ENCODE data around the gene SELENOV.

The SELENOV gene

DNA sequence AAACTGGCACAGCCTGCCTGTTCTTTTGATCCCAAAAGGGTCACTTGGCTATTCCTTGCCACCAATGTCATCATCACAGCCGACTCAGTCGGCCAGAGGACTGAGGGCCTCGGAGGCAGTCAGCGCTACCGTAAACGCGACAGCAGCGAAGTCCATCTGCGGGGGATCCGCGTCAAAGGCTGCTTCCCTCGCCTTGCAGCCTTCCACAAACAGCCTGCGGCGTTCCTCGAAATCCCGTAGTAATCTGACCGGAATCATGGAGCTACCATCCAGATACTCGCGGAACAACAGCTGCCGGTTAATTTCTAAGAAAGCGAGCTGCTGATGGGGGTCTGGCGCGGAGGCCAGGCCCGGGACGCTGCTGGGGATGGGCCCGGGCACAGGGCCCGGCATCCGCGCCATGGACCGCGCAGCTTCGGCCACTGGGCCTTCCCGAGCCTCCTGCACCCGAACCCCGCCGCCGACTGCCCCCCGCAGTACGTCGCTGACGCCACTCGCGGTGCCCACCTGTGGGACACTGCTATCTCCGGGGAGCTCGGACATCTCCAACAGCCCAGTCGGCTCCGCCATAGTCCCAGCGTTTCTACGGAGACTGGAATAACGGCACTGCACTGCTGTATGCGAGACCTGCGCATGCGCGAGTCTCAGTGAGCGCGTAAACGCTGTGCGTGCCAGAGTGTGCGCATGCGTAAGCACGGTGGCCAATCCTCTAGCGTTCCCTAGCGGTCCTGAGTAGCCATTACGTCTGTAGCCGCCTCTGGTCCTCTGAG, 17.5 kb downstream of the SELENOV start, which contains the start of gene EID2B (continued):
- TF ChIP-seq ZNF37A (tag by site-specific recombination; IDR thresholded peaks at IDR 0.05) (peak; percentile 60; the same call in 1 of the 2 replicates), HOXD13 (CRISPR knock-in tag; IDR thresholded peaks at IDR 0.05; ENCODE audit: borderline replicate concordance) (no peak), ZNF785 (tag by site-specific recombination; IDR thresholded peaks at IDR 0.05) (0 out of 2 replicates have a peak, but pooled peaks have one; percentile 35), ZNF677 (tag by site-specific recombination; IDR thresholded peaks at IDR 0.05) (no peak), ZNF16 (tag by site-specific recombination; IDR thresholded peaks at IDR 0.05; ENCODE audit: low read depth) (0 out of 2 replicates have a peak, but pooled peaks have one; percentile 48), ZSCAN30 (tag by site-specific recombination; IDR thresholded peaks at IDR 0.05) (peak; percentile 93), ZNF660 (tag by site-specific recombination; IDR thresholded peaks at IDR 0.05) (peak; percentile 88), ZNF571 (tag by site-specific recombination; IDR thresholded peaks at IDR 0.05) (no peak), SCRT1 (tag by site-specific recombination; IDR thresholded peaks at IDR 0.05; ENCODE audit: borderline replicate concordance) (peak; percentile 97), REPIN1 (tag by site-specific recombination; IDR thresholded peaks at IDR 0.05; ENCODE audit: low read depth) (peak; percentile 97; the same call in 1 of the 2 replicates), GLIS1 (tag by site-specific recombination; IDR thresholded peaks at IDR 0.05) (peak; percentile 70), HOXA7 (CRISPR knock-in tag; IDR thresholded peaks at IDR 0.05; ENCODE audit: borderline replicate concordance) (no peak), ZNF629 (tag by site-specific recombination; IDR thresholded peaks at IDR 0.05) (peak; percentile 55; the same call in 1 of the 2 replicates), GLI2 (tag by site-specific recombination; IDR thresholded peaks at IDR 0.05; ENCODE audit: borderline replicate concordance, low read depth) (no peak), ZNF549 (tag by site-specific recombination; IDR thresholded peaks at IDR 0.05) (no peak), ZNF132 (tag by site-specific recombination; IDR thresholded peaks at IDR 0.05; ENCODE audit: borderline replicate concordance) (no peak), MZF1 (tag by site-specific recombination; IDR thresholded peaks at IDR 0.05; ENCODE audit: borderline replicate concordance) (peak; percentile 100), ZNF521 (tag by site-specific recombination; IDR thresholded peaks at IDR 0.05) (no peak), GFI1B (tag by site-specific recombination; IDR thresholded peaks at IDR 0.05) (0 out of 2 replicates have a peak, but pooled peaks have one; percentile 3), ZBTB17 (tag by site-specific recombination; IDR thresholded peaks at IDR 0.05) (peak; percentile 92), ZNF473 (tag by site-specific recombination; IDR thresholded peaks at IDR 0.05) (no peak), KLF10 (tag by site-specific recombination; IDR thresholded peaks at IDR 0.05) (peak; percentile 33; the same call in 1 of the 2 replicates), ZBTB21 (tag by site-specific recombination; IDR thresholded peaks at IDR 0.05) (no peak), TRIM28 (IDR thresholded peaks at IDR 0.05; ENCODE audit: borderline replicate concordance, low read length) (no peak; the same call in 1 of the 2 replicates), SP7 (tag by site-specific recombination; IDR thresholded peaks at IDR 0.05) (peak; percentile 83)
- TF ChIP-seq, protein P1, sequence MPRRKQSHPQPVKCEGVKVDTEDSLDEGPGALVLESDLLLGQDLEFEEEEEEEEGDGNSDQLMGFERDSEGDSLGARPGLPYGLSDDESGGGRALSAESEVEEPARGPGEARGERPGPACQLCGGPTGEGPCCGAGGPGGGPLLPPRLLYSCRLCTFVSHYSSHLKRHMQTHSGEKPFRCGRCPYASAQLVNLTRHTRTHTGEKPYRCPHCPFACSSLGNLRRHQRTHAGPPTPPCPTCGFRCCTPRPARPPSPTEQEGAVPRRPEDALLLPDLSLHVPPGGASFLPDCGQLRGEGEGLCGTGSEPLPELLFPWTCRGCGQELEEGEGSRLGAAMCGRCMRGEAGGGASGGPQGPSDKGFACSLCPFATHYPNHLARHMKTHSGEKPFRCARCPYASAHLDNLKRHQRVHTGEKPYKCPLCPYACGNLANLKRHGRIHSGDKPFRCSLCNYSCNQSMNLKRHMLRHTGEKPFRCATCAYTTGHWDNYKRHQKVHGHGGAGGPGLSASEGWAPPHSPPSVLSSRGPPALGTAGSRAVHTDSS (tag by site-specific recombination; IDR thresholded peaks at IDR 0.05): no peak
- TF ChIP-seq, protein P2, sequence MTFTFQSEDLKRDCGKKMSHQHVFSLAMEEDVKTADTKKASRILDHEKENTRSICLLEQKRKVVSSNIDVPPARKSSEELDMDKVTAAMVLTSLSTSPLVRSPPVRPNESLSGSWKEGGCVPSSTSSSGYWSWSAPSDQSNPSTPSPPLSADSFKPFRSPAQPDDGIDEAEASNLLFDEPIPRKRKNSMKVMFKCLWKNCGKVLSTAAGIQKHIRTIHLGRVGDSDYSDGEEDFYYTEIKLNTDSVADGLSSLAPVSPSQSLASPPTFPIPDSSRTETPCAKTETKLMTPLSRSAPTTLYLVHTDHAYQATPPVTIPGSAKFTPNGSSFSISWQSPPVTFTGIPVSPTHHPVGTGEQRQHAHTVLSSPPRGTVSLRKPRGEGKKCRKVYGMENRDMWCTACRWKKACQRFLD (tag by site-specific recombination; IDR thresholded peaks at IDR 0.05): no peak
- TF ChIP-seq, protein P3, sequence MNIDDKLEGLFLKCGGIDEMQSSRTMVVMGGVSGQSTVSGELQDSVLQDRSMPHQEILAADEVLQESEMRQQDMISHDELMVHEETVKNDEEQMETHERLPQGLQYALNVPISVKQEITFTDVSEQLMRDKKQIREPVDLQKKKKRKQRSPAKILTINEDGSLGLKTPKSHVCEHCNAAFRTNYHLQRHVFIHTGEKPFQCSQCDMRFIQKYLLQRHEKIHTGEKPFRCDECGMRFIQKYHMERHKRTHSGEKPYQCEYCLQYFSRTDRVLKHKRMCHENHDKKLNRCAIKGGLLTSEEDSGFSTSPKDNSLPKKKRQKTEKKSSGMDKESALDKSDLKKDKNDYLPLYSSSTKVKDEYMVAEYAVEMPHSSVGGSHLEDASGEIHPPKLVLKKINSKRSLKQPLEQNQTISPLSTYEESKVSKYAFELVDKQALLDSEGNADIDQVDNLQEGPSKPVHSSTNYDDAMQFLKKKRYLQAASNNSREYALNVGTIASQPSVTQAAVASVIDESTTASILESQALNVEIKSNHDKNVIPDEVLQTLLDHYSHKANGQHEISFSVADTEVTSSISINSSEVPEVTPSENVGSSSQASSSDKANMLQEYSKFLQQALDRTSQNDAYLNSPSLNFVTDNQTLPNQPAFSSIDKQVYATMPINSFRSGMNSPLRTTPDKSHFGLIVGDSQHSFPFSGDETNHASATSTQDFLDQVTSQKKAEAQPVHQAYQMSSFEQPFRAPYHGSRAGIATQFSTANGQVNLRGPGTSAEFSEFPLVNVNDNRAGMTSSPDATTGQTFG (tag by site-specific recombination; IDR thresholded peaks at IDR 0.05; ENCODE audit: borderline replicate concordance): no peak
- TF ChIP-seq, protein P4, sequence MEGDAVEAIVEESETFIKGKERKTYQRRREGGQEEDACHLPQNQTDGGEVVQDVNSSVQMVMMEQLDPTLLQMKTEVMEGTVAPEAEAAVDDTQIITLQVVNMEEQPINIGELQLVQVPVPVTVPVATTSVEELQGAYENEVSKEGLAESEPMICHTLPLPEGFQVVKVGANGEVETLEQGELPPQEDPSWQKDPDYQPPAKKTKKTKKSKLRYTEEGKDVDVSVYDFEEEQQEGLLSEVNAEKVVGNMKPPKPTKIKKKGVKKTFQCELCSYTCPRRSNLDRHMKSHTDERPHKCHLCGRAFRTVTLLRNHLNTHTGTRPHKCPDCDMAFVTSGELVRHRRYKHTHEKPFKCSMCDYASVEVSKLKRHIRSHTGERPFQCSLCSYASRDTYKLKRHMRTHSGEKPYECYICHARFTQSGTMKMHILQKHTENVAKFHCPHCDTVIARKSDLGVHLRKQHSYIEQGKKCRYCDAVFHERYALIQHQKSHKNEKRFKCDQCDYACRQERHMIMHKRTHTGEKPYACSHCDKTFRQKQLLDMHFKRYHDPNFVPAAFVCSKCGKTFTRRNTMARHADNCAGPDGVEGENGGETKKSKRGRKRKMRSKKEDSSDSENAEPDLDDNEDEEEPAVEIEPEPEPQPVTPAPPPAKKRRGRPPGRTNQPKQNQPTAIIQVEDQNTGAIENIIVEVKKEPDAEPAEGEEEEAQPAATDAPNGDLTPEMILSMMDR (tag by site-specific recombination; IDR thresholded peaks at IDR 0.05): peak; percentile 100
- TF ChIP-seq, protein P5, sequence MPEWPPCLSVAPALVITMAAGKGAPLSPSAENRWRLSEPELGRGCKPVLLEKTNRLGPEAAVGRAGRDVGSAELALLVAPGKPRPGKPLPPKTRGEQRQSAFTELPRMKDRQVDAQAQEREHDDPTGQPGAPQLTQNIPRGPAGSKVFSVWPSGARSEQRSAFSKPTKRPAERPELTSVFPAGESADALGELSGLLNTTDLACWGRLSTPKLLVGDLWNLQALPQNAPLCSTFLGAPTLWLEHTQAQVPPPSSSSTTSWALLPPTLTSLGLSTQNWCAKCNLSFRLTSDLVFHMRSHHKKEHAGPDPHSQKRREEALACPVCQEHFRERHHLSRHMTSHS (tag by site-specific recombination; IDR thresholded peaks at IDR 0.05): no peak
- TF ChIP-seq, protein P6, sequence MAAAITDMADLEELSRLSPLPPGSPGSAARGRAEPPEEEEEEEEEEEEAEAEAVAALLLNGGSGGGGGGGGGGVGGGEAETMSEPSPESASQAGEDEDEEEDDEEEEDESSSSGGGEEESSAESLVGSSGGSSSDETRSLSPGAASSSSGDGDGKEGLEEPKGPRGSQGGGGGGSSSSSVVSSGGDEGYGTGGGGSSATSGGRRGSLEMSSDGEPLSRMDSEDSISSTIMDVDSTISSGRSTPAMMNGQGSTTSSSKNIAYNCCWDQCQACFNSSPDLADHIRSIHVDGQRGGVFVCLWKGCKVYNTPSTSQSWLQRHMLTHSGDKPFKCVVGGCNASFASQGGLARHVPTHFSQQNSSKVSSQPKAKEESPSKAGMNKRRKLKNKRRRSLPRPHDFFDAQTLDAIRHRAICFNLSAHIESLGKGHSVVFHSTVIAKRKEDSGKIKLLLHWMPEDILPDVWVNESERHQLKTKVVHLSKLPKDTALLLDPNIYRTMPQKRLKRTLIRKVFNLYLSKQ (tag by site-specific recombination; IDR thresholded peaks at IDR 0.05; ENCODE audit: borderline replicate concordance): no peak
